Endothelial cell of umbilical vein (primary cell): ENCODE data around the gene NACA. TPM values are rescaled to one million over a fixed set of nuclear protein-coding genes. Genes with fewer than 3 reads are reported as not detected.

ENCODE experiments used
- BruUV-seq: library from RNA; stranded (reverse); fragments of 400-500 nt; replicated peaks from 2 replicates; lab custom pipeline; 2021; lab: Mats Ljungman, UMichigan
- CTCF ChIA-PET: fragments of 300-600, 350-600 bp; sonication (Branson Sonifier 250); formaldehyde crosslinking; loops from one replicate; lab custom pipeline; 2021; ENCODE audit warnings: antibody characterized with exemption, inconsistent platforms; lab: Charles Lee
- POLR2A ChIA-PET: fragments of 300-600, 350-600 bp; sonication (Branson Sonifier 250); formaldehyde crosslinking; loops from one replicate; lab custom pipeline; 2021; ENCODE audit warnings: antibody characterized with exemption, inconsistent platforms; lab: Charles Lee
- DNase-seq: peaks from one replicate; pipeline ENCODE4 v3.0.0-alpha.2; 2011; ENCODE audit warnings: low read depth, low spot score
- FAIRE-seq: peaks from 2 replicates; lab custom pipeline; 2011; peaks lifted over from hg19 to GRCh38; lab: Jason Lieb, UNC
- H2AFZ ChIP-seq: 2 replicates; pipeline ENCODE4 v1.6.0; 2012; ENCODE audit warnings: low read depth, low read length, control low read depth, inconsistent platforms
- H3K27ac ChIP-seq: 2 replicates; pipeline ENCODE4 v1.5.1; 2011; ENCODE audit warnings: low read depth, mild to moderate bottlenecking, control low read depth, low read length, moderate library complexity; ENCODE audit not compliant: insufficient read depth
- H3K27me3 ChIP-seq, 2 experiments: 2 replicates each; pipeline versions ENCODE4 v1.6.0 to v1.6.1; 2011; ENCODE audit warnings: low read length in 2 of 2, mixed read lengths in 1 of 2; ENCODE audit not compliant: control insufficient read depth in 2 of 2, insufficient read depth in 2 of 2
- H3K36me3 ChIP-seq, 2 experiments: 2 replicates in 1 of 2; 3 replicates in 1 of 2; pipeline ENCODE4 v1.5.1; 2011; ENCODE audit warnings: low read length in 2 of 2, mild to moderate bottlenecking in 1 of 2, moderate library complexity in 1 of 2; ENCODE audit not compliant: control insufficient read depth in 2 of 2, insufficient read depth in 2 of 2; ENCODE audit errors: extremely low read depth in 1 of 2
- H3K4me1 ChIP-seq: 3 replicates; pipeline ENCODE4 v1.5.1; 2011; ENCODE audit warnings: mild to moderate bottlenecking, low read length; ENCODE audit not compliant: control insufficient read depth, insufficient read depth; ENCODE audit errors: extremely low read depth
- H3K4me2 ChIP-seq: 2 replicates; pipeline ENCODE4 v1.6.1; 2011; ENCODE audit warnings: low read length, control low read depth, mixed read lengths; ENCODE audit not compliant: insufficient read depth
- H3K4me3 ChIP-seq, 3 experiments: fragments of 200-600 bp in 1 of 3; sonication (generic), shearing (Covaris generic) in 1 of 3; replicated peaks in 1 of 3; 2 replicates each; pipeline ENCODE4 v1.5.1; 2011 to 2016; ENCODE audit warnings: control low read depth in 3 of 3, low read length in 3 of 3, mild to moderate bottlenecking in 2 of 3, inconsistent platforms in 1 of 3, low read depth in 1 of 3, moderate library complexity in 1 of 3; ENCODE audit not compliant: insufficient read depth in 1 of 3
- H3K79me2 ChIP-seq: 2 replicates; pipeline ENCODE4 v1.6.0; 2012; ENCODE audit warnings: low read length, inconsistent platforms; ENCODE audit not compliant: control insufficient read depth, insufficient read depth
- H3K9ac ChIP-seq: replicated peaks from 2 replicates; pipeline ENCODE3; 2011; ENCODE audit warnings: low read length, control low read depth; ENCODE audit not compliant: insufficient read depth; ENCODE audit errors: extremely low read depth
- H3K9me1 ChIP-seq: replicated peaks from 3 replicates; pipeline ENCODE4 v1.6.0; 2011; ENCODE audit warnings: mild to moderate bottlenecking, low read length; ENCODE audit not compliant: control insufficient read depth, insufficient read depth; ENCODE audit errors: extremely low read depth
- H3K9me3 ChIP-seq: replicated peaks from 2 replicates; pipeline ENCODE4 v1.5.1; 2012; ENCODE audit warnings: low read length, inconsistent platforms; ENCODE audit not compliant: control insufficient read depth, insufficient read depth
- H4K20me1 ChIP-seq: replicated peaks from 2 replicates; pipeline ENCODE3; 2011; ENCODE audit warnings: mild to moderate bottlenecking, low read length; ENCODE audit not compliant: control insufficient read depth, insufficient read depth; ENCODE audit errors: extremely low read depth
- CTCF ChIP-seq, 2 donors: IDR thresholded peaks; 1 replicate in 1 of 2; 2 replicates in 1 of 2; pipeline ENCODE4 v1.5.1; 2011; ENCODE audit warnings: low read length in 2 of 2, mild to moderate bottlenecking in 2 of 2, moderate library complexity in 2 of 2, control low read depth in 1 of 2, inconsistent platforms in 1 of 2, low read depth in 1 of 2; ENCODE audit not compliant: insufficient read depth in 1 of 2; ENCODE audit errors: extremely low read depth in 1 of 2
- EZH2 ChIP-seq: IDR thresholded peaks from 2 replicates; pipeline ENCODE4 v1.6.1; 2012; ENCODE audit warnings: borderline replicate concordance, low read depth, mild to moderate bottlenecking, moderate library complexity, low read length, inconsistent platforms; ENCODE audit not compliant: severe bottlenecking
- FOS ChIP-seq: IDR thresholded peaks from 2 replicates; pipeline ENCODE4 v1.6.1; 2011; ENCODE audit warnings: mild to moderate bottlenecking, low read length, moderate library complexity, borderline replicate concordance; ENCODE audit not compliant: insufficient read depth
- GATA2 ChIP-seq: IDR thresholded peaks from 2 replicates; pipeline ENCODE4 v1.7.0; 2011; ENCODE audit warnings: low read depth, mild to moderate bottlenecking, moderate library complexity, mixed read lengths, low read length; ENCODE audit not compliant: insufficient read length, insufficient read depth
- JUN ChIP-seq: IDR thresholded peaks from 2 replicates; pipeline ENCODE4 v1.6.1; 2011; ENCODE audit warnings: borderline replicate concordance, low read depth; ENCODE audit not compliant: insufficient read length, insufficient read depth
- MAX ChIP-seq: IDR thresholded peaks from 2 replicates; pipeline ENCODE4 v1.6.1; 2011; ENCODE audit not compliant: insufficient read depth, insufficient read length
- MYC ChIP-seq: IDR thresholded peaks from one replicate; pipeline ENCODE4 v1.6.1; 2011; ENCODE audit warnings: mild to moderate bottlenecking, low read depth, low read length
- POLR2A ChIP-seq: IDR thresholded peaks from 2 replicates; pipeline ENCODE4 v1.6.1; 2012; ENCODE audit warnings: low read depth, mild to moderate bottlenecking, control low read depth, low read length
- POLR2AphosphoS5 ChIP-seq: IDR thresholded peaks from 2 replicates; pipeline ENCODE4 v1.6.1; 2012; ENCODE audit warnings: low read depth, mild to moderate bottlenecking, control low read depth, low read length, moderate library complexity; ENCODE audit not compliant: insufficient read depth
- dilution Hi-C: fragments of 300-500 bp; cut with MboI; formaldehyde crosslinking; loops from one replicate; pipeline ENCODE4 v1.15.0; 2019; ENCODE audit warnings: low sequenced_read_pairs; ENCODE audit not compliant: extremely low pct_ligation_motif_present
- intact Hi-C: fragments of 100-400 bp; cut with micrococcal nuclease; formaldehyde crosslinking; loops from one replicate; pipeline ENCODE4 v1.10.0; 2022
- polyA plus RNA-seq, 4 experiments: library from polyadenylated mRNA; depleted of rRNA in 3 of 4; stranded (reverse) in 3 of 4; unstranded in 1 of 4; fragments of >200 nt; gene quantifications; 2 replicates each; pipeline versions ENCODE4 v1.2.1 to v1.2.3, GENCODE V29; 2011 to 2012; ENCODE audit warnings: missing spikeins in 1 of 4
- total RNA-seq: library from RNA; stranded (reverse); gene quantifications from 2 replicates; pipeline ENCODE4 v1.2.3, GENCODE V29; 2021

NACA gene
- total and polyA plus RNA-seq, 2 donors (not counting 3 experiments of a cell fraction or from before 2014, with no cell fraction given), result 260 to 892 TPM

GRCh38 chr12:56766535-56766934 is 41.4 kb upstream of the NACA start:
- ChIA-PET CTCF (no interaction called here), POLR2A (no interaction called here)
- intact Hi-C loops (no loop called here), dilution Hi-C loops (no loop called here)
- Histone ChIP-seq H4K20me1 (no peaks in the 10 kb centered on the region), H3K27me3 (peaks cover 0 to 1% of the 10 kb centered on the region in 2 experiments), H3K9me3 (no peaks in the 10 kb centered on the region), H2AFZ (no peak overlapping the region), H3K4me3 (no peak overlapping the region), H3K9ac (no peak overlapping the region), H3K36me3 (no peaks in the 10 kb centered on the region), H3K9me1 (no peaks in the 10 kb centered on the region), H3K4me1 (no peaks in the 10 kb centered on the region), H3K27ac (no peak overlapping the region), H3K4me2 (no peak overlapping the region), H3K79me2 (no peaks in the 10 kb centered on the region)
- DNase-seq (no peak), FAIRE-seq (no peak)
- no TSS peak for BruUV-seq
- TF ChIP-seq GATA2 (no peak), JUN (no peak), EZH2 (no peak), MYC (no peak), CTCF (IDR thresholded peaks at IDR 0.05; ENCODE audit: extremely low read depth in 1 of 2, insufficient read depth in 1 of 2, low read depth in 1 of 2, low read length in 2 of 2) (no peak), FOS (no peak), POLR2AphosphoS5 (no peak), MAX (no peak), POLR2A (no peak)
